GM12892 (cell line): ENCODE data around the gene LITAF.

Source experiments
- DNase-seq: peaks from one replicate; pipeline ENCODE4 v3.0.0; 2011; ENCODE audit not compliant: insufficient read length
- FAIRE-seq: peaks from 2 replicates; lab custom pipeline; 2011; peaks lifted over from hg19 to GRCh38; lab: Jason Lieb, UNC
- POLR2A ChIP-seq: IDR thresholded peaks from 2 replicates; pipeline ENCODE4 v1.6.1; 2011; ENCODE audit warnings: low read depth, low read length, control low read depth
- POLR2AphosphoS5 ChIP-seq: IDR thresholded peaks from 2 replicates; pipeline ENCODE4 v1.6.1; 2011; ENCODE audit warnings: low read depth, low read length, control low read depth
- TAF1 ChIP-seq: IDR thresholded peaks from 2 replicates; pipeline ENCODE4 v1.6.1; 2011; ENCODE audit warnings: low read depth, mild to moderate bottlenecking, control low read depth, low read length, borderline replicate concordance

Gene LITAF

DNA sequence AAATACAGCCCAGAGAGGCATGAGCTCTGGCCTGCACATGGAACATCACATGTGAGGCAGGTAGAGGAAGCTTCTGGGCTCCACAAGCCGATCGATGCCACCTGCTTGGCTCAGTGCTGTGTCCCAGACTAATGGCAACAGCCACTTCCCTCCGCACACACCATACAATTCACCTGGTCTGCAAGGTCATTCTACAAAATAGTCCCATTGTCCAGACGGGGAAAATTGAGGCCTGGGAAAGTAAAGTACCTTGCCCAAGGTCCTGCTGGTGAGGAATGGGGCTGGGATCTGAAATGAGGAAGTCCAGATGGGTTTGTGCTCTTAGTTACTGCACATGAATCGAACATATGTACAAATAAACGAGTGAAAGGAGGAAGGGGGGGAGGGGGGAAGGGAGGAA lies 88.0 kb downstream of the LITAF start:
- DNase-seq (no peak), FAIRE-seq (no peak)
- TF ChIP-seq TAF1 (no peak), POLR2A (no peak), POLR2AphosphoS5 (no peak)

- FAIRE-seq (no peak), DNase-seq (no peak)
- TF ChIP-seq POLR2A (no peak), TAF1 (no peak), POLR2AphosphoS5 (no peak)
Observed at GRCh38 chr16:11497851-11498289, 88.8 kb downstream of the LITAF start.
